Astrocyte (in vitro differentiated cells and primary cell): ENCODE results near the gene MAFB.

Experiments used
- CTCF ChIP-seq: IDR thresholded peaks from 2 replicates; pipeline ENCODE4 v1.5.1; 2011; ENCODE audit warnings: low read depth, mild to moderate bottlenecking, inconsistent platforms, low read length, moderate library complexity; ENCODE audit not compliant: insufficient read depth
- EZH2 ChIP-seq: IDR thresholded peaks from 2 replicates; pipeline ENCODE4 v1.6.1; 2012; ENCODE audit warnings: mild to moderate bottlenecking, low read length, inconsistent platforms; ENCODE audit not compliant: insufficient read depth

- TF ChIP-seq CTCF: no peak
- no peak for TF ChIP-seq EZH2
Observed at GRCh38 chr20:40713508-40713907, 24.5 kb upstream of the MAFB start.
